Fibroblast of pulmonary artery (primary cell): Measurements from ENCODE around the gene DPYSL5.

Experiments
- DNase-seq: peaks from one replicate; pipeline ENCODE4 v3.0.0-alpha.2; 2010; ENCODE audit warnings: low read depth
- H3K4me3 ChIP-seq: replicated peaks from 2 replicates; pipeline ENCODE4 v1.5.1; 2011; ENCODE audit warnings: low read depth, mild to moderate bottlenecking, control low read depth, low read length, moderate library complexity
- TF ChIP-seq, protein P1 (sequence below): IDR thresholded peaks from 2 replicates; pipeline ENCODE4 v1.5.1; 2011; ENCODE audit warnings: mild to moderate bottlenecking, control low read depth, low read length, inconsistent platforms; ENCODE audit errors: missing control alignments

The DPYSL5 gene, protein sequence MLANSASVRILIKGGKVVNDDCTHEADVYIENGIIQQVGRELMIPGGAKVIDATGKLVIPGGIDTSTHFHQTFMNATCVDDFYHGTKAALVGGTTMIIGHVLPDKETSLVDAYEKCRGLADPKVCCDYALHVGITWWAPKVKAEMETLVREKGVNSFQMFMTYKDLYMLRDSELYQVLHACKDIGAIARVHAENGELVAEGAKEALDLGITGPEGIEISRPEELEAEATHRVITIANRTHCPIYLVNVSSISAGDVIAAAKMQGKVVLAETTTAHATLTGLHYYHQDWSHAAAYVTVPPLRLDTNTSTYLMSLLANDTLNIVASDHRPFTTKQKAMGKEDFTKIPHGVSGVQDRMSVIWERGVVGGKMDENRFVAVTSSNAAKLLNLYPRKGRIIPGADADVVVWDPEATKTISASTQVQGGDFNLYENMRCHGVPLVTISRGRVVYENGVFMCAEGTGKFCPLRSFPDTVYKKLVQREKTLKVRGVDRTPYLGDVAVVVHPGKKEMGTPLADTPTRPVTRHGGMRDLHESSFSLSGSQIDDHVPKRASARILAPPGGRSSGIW

DNA sequence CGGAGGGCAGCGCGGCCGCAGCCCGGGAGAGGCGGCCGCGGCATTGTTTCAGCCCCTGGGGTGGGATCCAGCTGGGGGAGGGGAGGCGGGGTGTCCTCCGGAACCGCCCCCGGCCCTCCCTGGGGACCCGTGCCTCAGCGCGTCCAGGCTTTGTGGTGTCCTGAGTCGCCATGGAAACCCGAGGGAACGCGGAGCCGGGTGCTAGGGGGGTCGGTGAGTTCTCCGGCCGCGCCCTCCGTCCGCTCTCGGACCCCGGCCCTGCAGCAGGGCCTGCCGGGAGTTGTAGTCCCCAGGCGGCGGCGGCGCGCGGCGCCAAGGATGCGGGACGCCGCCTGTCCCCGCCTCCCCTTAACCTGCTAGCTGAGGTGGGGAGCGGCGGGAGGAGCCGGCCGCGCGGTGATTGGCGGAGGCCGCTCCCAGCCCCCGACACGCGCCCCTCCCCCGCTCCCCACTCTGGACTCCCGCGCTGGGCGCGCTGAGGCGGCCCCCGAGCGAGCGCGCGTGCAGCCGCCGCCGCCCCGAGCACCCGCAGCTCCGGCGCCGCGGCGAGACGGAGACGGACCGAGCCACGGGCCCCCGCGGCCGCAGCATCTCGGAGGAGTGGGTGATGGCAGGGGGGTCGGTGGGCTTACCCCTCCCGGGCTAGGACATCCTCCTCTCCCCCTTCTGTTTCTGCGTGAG, at the start of gene DPYSL5:
DPYSL5 (plus strand) TSS at position 478 of the 681 bp plus-strand sequence. CDS start 50,368 bp downstream, outside the sequence.
- no peak for DNase-seq
- TF ChIP-seq, protein P1, sequence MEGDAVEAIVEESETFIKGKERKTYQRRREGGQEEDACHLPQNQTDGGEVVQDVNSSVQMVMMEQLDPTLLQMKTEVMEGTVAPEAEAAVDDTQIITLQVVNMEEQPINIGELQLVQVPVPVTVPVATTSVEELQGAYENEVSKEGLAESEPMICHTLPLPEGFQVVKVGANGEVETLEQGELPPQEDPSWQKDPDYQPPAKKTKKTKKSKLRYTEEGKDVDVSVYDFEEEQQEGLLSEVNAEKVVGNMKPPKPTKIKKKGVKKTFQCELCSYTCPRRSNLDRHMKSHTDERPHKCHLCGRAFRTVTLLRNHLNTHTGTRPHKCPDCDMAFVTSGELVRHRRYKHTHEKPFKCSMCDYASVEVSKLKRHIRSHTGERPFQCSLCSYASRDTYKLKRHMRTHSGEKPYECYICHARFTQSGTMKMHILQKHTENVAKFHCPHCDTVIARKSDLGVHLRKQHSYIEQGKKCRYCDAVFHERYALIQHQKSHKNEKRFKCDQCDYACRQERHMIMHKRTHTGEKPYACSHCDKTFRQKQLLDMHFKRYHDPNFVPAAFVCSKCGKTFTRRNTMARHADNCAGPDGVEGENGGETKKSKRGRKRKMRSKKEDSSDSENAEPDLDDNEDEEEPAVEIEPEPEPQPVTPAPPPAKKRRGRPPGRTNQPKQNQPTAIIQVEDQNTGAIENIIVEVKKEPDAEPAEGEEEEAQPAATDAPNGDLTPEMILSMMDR: no peak
- H3K4me3 ChIP-seq: no peak within 1 kb of the TSS

DNA sequence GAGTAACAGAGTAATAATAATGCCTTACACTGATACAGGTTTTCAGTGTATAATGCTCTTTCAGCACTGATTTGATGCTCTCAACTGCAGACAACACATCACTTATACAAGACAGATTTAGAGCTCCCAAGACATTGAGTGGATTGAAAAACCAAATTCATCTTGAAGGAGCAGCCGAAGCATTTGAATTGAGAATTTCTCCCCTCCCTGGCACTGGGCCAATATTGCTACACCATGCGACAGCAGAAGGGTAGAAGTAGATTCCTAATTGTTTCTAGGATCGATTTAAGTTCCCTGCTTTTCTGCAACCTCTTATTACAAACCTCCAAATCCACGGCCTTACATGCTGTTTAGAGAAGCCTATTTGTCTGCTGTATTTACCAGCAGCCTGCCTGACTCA, 46.6 kb upstream of the DPYSL5 start:
- DNase-seq: no peak
- no peak overlapping the region for H3K4me3 ChIP-seq
- TF ChIP-seq, protein P1: no peak

DNA sequence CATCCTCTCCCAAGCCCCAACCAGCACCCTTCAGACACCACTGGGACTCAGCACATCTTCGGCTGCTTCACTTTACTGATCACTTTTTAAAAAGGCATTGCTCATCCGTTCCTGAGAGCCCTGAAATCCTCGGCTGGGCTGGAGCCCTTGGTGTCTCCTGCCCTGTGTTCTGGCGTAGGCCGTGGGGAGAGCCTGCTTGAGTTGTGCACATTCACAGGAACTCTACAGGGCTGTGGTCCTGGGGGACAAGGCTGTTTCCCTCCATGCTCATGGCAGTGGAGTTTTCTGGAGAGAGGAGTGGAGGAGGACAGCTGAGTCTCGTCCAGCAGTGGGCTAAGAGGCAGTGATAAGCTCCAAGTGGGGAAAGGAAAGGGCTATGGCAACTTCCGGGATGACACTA, 46.1 kb upstream of the DPYSL5 start:
- TF ChIP-seq, protein P1: no peak
- no peak overlapping the region for H3K4me3 ChIP-seq
- no peak for DNase-seq

DNA sequence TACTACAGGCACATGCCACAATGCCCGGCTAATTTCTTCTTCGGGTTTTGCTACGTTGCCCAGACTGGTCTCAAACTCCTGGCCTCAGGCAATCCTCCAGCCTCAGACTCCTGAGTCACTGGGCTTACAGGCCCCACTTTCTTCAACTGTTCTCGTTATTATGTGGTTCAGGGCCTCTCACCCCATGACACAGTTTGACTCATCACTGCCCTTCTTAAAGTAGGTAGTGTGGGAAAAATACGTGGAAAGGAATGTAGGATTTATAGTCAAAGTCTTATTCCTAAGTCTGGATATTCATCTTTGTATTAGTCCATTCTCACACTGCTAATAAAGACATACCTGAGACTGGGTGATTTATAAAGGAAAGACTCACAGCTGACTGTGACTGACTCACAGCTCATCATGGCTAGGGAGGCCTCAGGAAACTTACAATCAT, 42.7 kb upstream of the DPYSL5 start:
- no peak overlapping the region for H3K4me3 ChIP-seq
- TF ChIP-seq, protein P1: no peak
- peak; percentile 49 for DNase-seq

DNA sequence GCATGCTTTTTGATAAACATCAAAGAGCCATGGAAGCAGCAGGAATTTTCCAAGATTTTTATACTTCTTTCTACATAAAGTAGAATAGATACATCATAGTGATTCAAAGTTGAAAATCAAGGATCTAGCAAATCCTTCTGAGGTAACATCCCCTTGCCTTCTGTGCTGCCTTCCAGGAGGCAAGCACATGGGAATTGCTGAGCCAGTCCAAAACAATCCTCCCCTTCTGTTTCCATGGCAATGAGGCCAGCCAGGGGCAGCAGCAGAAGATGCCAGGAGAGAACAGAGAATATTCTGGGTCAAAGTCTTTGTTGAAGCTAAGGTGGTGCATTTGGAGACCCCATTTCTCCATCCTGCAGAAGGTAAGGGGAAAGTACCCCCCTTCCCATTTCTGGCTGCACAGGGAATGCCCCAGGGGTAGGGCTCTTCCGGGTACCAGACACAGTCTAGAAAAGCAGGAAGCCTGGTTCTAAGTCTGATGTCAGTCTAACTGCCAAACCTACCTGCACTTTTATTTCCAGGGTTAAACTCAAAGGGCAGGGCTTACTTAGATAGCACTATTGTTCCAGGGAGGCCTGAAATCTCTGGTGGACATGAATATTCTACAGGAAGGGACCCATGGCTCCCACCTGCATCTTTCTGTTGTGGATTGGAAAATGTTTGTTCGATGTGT, 40.0 kb upstream of the DPYSL5 start:
- H3K4me3 ChIP-seq: no peak overlapping the region
- peak; percentile 53 for DNase-seq
- TF ChIP-seq, protein P1: no peak

GRCh38 chr2:26809211-26809610, 38.7 kb upstream of the DPYSL5 start:
- DNase-seq: no peak
- TF ChIP-seq, protein P1: no peak
- no peak overlapping the region for H3K4me3 ChIP-seq
